Measurements from ENCODE around the gene DNM3.

DNA sequence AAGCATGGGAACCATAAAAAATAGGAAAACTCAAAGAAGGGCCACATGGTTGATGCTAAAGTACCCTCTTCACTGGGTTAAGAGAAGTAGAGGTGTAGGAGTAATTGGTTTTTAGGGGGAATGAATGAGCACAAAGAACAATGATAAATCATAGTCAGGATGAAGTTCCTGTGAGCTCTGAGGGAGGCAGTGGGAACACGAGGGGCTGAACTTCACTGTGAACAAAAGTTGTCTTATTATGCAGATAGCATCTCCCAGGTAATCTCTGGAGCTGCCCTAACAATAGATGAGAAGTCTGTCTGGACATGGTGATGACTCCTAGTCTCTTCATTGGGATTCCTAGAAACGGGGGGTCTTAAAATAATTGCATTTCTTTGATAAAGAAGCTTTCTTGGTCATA, 127.9 kb downstream of the DNM3 start:
- TF ChIP-seq FOS (IDR thresholded peaks at IDR 0.05; ENCODE audit: borderline replicate concordance, insufficient read depth, low read length) (no peak), CTCF (IDR thresholded peaks at IDR 0.05; ENCODE audit: extremely low read depth in 1 of 2, insufficient read depth in 1 of 2, low read depth in 1 of 2, low read length in 2 of 2) (no peak), POLR2A (IDR thresholded peaks at IDR 0.05; ENCODE audit: low read depth, low read length) (no peak), EZH2 (IDR thresholded peaks at IDR 0.05; ENCODE audit: borderline replicate concordance, low read depth, low read length, severe bottlenecking) (no peak), JUN (IDR thresholded peaks at IDR 0.05; ENCODE audit: borderline replicate concordance, insufficient read depth, insufficient read length, low read depth) (no peak), MYC (IDR thresholded peaks at IDR 0.05; ENCODE audit: low read depth, low read length) (no peak)
- TF ChIP-seq, protein P1, sequence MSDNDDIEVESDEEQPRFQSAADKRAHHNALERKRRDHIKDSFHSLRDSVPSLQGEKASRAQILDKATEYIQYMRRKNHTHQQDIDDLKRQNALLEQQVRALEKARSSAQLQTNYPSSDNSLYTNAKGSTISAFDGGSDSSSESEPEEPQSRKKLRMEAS (IDR thresholded peaks at IDR 0.05; ENCODE audit: insufficient read depth, insufficient read length) = no peak
